H1 (cell line): ENCODE data around the gene MPP4. TPM values are rescaled to one million over a fixed set of nuclear protein-coding genes. Genes with fewer than 3 reads are reported as not detected.

ENCODE experiments used
- CTCF ChIA-PET: fragments of 300-600 bp; sonication (Branson Sonifier 250); formaldehyde crosslinking; loops from one replicate; lab custom pipeline; 2021; ENCODE audit not compliant: partially characterized antibody; lab: Charles Lee
- POLR2A ChIA-PET: fragments of 300-600 bp; sonication (Branson Sonifier 250); formaldehyde crosslinking; loops from one replicate; lab custom pipeline; 2021; ENCODE audit warnings: inconsistent platforms; ENCODE audit not compliant: partially characterized antibody; lab: Charles Lee
- DNase-seq, 2 experiments: peaks; one replicate each; pipeline versions ENCODE4 v3.0.0 to v3.0.0-alpha.2; 2010 to 2022; ENCODE audit warnings: low spot score in 2 of 2, low read depth in 1 of 2, mixed read lengths in 1 of 2
- FAIRE-seq: peaks from 2 replicates; lab custom pipeline; 2011; peaks lifted over from hg19 to GRCh38; lab: Jason Lieb, UNC
- H2AFZ ChIP-seq: 2 replicates; pipeline ENCODE4 v1.8.1; 2012; ENCODE audit warnings: low read length, inconsistent platforms
- H2AK5ac ChIP-seq: 2 replicates; pipeline ENCODE4 v1.6.1; 2013; ENCODE audit warnings: low read depth, low read length
- H2BK120ac ChIP-seq: replicated peaks from 2 replicates; pipeline ENCODE3; 2013; ENCODE audit warnings: low read depth, low read length, inconsistent platforms
- H2BK12ac ChIP-seq: 2 replicates; pipeline ENCODE4 v1.6.1; 2013; ENCODE audit warnings: low read depth, low read length
- H2BK15ac ChIP-seq: 2 replicates; pipeline ENCODE4 v1.6.1; 2013; ENCODE audit warnings: low read length
- H2BK20ac ChIP-seq: 2 replicates; pipeline ENCODE4 v1.6.1; 2013; ENCODE audit warnings: low read length
- H2BK5ac ChIP-seq: 2 replicates; pipeline ENCODE4 v1.6.1; 2013; ENCODE audit warnings: low read depth, low read length
- H3K14ac ChIP-seq: 2 replicates; pipeline ENCODE4 v1.6.1; 2013; ENCODE audit warnings: inconsistent platforms; ENCODE audit not compliant: insufficient read length
- H3K18ac ChIP-seq: 2 replicates; pipeline ENCODE4 v1.6.1; 2013; ENCODE audit warnings: low read length; ENCODE audit errors: extremely low read depth
- H3K23ac ChIP-seq: 2 replicates; pipeline ENCODE4 v1.6.1; 2013; ENCODE audit warnings: inconsistent platforms; ENCODE audit not compliant: insufficient read length
- H3K23me2 ChIP-seq: 2 replicates; pipeline ENCODE4 v1.6.1; 2013; ENCODE audit warnings: low read depth, low read length
- H3K27ac ChIP-seq: 2 replicates; pipeline ENCODE4 v1.6.1; 2011; ENCODE audit warnings: low read depth, low read length, inconsistent platforms
- H3K27me3 ChIP-seq, 4 experiments: replicated peaks in 1 of 4; 1 replicate in 1 of 4; 2 replicates in 3 of 4; pipeline versions ENCODE4 v1.6.1 to v1.8.1; 2011 to 2013; ENCODE audit warnings: low read length in 3 of 4, mild to moderate bottlenecking in 3 of 4, inconsistent platforms in 2 of 4, mixed read lengths in 2 of 4, moderate library complexity in 1 of 4; ENCODE audit not compliant: control insufficient read depth in 3 of 4, insufficient read depth in 3 of 4; ENCODE audit errors: extremely low read depth in 1 of 4
- H3K36me3 ChIP-seq, 4 experiments: 2 replicates each; pipeline versions ENCODE4 v1.6.1 to v1.8.1; 2011 to 2013; ENCODE audit warnings: mild to moderate bottlenecking in 4 of 4, low read length in 3 of 4, moderate library complexity in 2 of 4, control low read depth in 1 of 4, inconsistent platforms in 1 of 4; ENCODE audit not compliant: insufficient read depth in 4 of 4, control insufficient read depth in 2 of 4
- H3K4ac ChIP-seq: replicated peaks from 2 replicates; pipeline ENCODE3; 2013; ENCODE audit warnings: low read length, low read depth, mixed read lengths, inconsistent platforms; ENCODE audit not compliant: insufficient read length
- H3K4me1 ChIP-seq, 4 experiments: replicated peaks in 1 of 4; 1 replicate in 1 of 4; 2 replicates in 3 of 4; pipeline versions ENCODE4 v1.6.1 to v1.8.1; 2011 to 2013; ENCODE audit warnings: low read length in 3 of 4, inconsistent platforms in 2 of 4, mixed read lengths in 1 of 4; ENCODE audit not compliant: insufficient read depth in 4 of 4, control insufficient read depth in 3 of 4
- H3K4me2 ChIP-seq, 2 experiments: 2 replicates each; pipeline versions ENCODE4 v1.6.1 to v1.8.1; 2011 to 2013; ENCODE audit warnings: low read depth in 2 of 2, low read length in 2 of 2, control low read depth in 1 of 2, inconsistent platforms in 1 of 2, mild to moderate bottlenecking in 1 of 2; ENCODE audit not compliant: insufficient read depth in 1 of 2
- H3K4me3 ChIP-seq, 4 experiments: fragments of 200-600, 300-600 bp in 1 of 4; sonication (generic), shearing (Covaris generic), sonication (Bioruptor Twin) in 1 of 4; 2 replicates each; pipeline versions ENCODE4 v1.5.1 to v1.8.1; 2011 to 2016; ENCODE audit warnings: low read length in 4 of 4, low read depth in 3 of 4, control low read depth in 2 of 4, inconsistent platforms in 2 of 4, mild to moderate bottlenecking in 2 of 4, mixed read lengths in 1 of 4, moderate library complexity in 1 of 4; ENCODE audit not compliant: insufficient read depth in 2 of 4; ENCODE audit errors: extremely low read depth in 1 of 4
- H3K56ac ChIP-seq: replicated peaks from 2 replicates; pipeline ENCODE3; 2013; ENCODE audit warnings: low read depth, mild to moderate bottlenecking, mixed read lengths, low read length, inconsistent platforms; ENCODE audit not compliant: insufficient read length
- H3K79me1 ChIP-seq: 2 replicates; pipeline ENCODE4 v1.6.1; 2013; ENCODE audit warnings: low read depth, low read length, control low read depth
- H3K79me2 ChIP-seq, 2 experiments: 2 replicates each; pipeline versions ENCODE4 v1.6.1 to v1.8.1; 2012 to 2013; ENCODE audit warnings: low read length in 2 of 2, mild to moderate bottlenecking in 2 of 2, inconsistent platforms in 1 of 2; ENCODE audit not compliant: insufficient read depth in 2 of 2, control insufficient read depth in 1 of 2
- H3K9ac ChIP-seq, 4 experiments: replicated peaks in 1 of 4; 1 replicate in 1 of 4; 2 replicates in 3 of 4; pipeline versions ENCODE4 v1.6.1 to v1.8.1; 2011 to 2013; ENCODE audit warnings: low read depth in 3 of 4, low read length in 3 of 4, control low read depth in 2 of 4, mild to moderate bottlenecking in 2 of 4, moderate library complexity in 2 of 4, inconsistent platforms in 1 of 4; ENCODE audit errors: extremely low read depth in 1 of 4
- H3K9me3 ChIP-seq, 2 experiments: 2 replicates each; pipeline versions ENCODE4 v1.6.1 to v1.8.1; 2012 to 2013; ENCODE audit warnings: mild to moderate bottlenecking in 2 of 2, moderate library complexity in 2 of 2, control low read depth in 1 of 2, inconsistent platforms in 1 of 2, low read depth in 1 of 2, low read length in 1 of 2, mixed read lengths in 1 of 2; ENCODE audit not compliant: insufficient read depth in 2 of 2
- H4K20me1 ChIP-seq, 2 experiments: replicated peaks in 1 of 2; 2 replicates each; pipeline versions ENCODE3 to v1.8.1; 2011 to 2013; ENCODE audit warnings: inconsistent platforms in 2 of 2, low read length in 2 of 2, mild to moderate bottlenecking in 1 of 2; ENCODE audit not compliant: insufficient read depth in 2 of 2, control insufficient read depth in 1 of 2
- H4K5ac ChIP-seq: 2 replicates; pipeline ENCODE4 v1.6.1; 2013; ENCODE audit warnings: low read length, low read depth, mixed read lengths, inconsistent platforms; ENCODE audit not compliant: insufficient read length
- H4K8ac ChIP-seq: 2 replicates; pipeline ENCODE4 v1.8.0; 2013; ENCODE audit warnings: mild to moderate bottlenecking, moderate library complexity, low read length, inconsistent platforms; ENCODE audit not compliant: insufficient read depth; ENCODE audit errors: extremely low read depth
- H4K91ac ChIP-seq: replicated peaks from 2 replicates; pipeline ENCODE3; 2013; ENCODE audit warnings: low read length, mixed read lengths, inconsistent platforms; ENCODE audit not compliant: insufficient read length
- SP1 ChIP-seq: IDR thresholded peaks from 2 replicates; pipeline ENCODE4 v1.6.1; 2011; ENCODE audit warnings: low read depth, low read length
- WGBS, 2 experiments: shearing (Covaris generic) in 1 of 2; methylation state at CpG; one replicate each; pipeline versions ENCODE4 v1.1.6 to v1.1.7; 2013 to 2015; ENCODE audit warnings: low lambda C conversion rate in 2 of 2, mixed read lengths in 2 of 2, inconsistent platforms in 1 of 2, low coverage in 1 of 2, missing lambda C conversion rate in 1 of 2; ENCODE audit not compliant: insufficient replicate concordance in 2 of 2, insufficient coverage in 1 of 2, insufficient read length in 1 of 2; ENCODE audit errors: extremely low coverage in 1 of 2, missing lambda C conversion rate in 1 of 2; 5-methylcytosine and 5-hydroxymethylcytosine counted together
- polyA plus RNA-seq, 7 experiments: library from polyadenylated mRNA; depleted of rRNA in 3 of 7; stranded (reverse) in 5 of 7; unstranded in 2 of 7; fragments of >200 nt in 5 of 7; fragments of 200-250 nt in 2 of 7; gene quantifications; 1 replicate in 5 of 7; 2 replicates in 1 of 7; 4 replicates in 1 of 7; pipeline versions ENCODE4 v1.2.1 to v1.2.3, GENCODE V29; 2011 to 2013; ENCODE audit warnings: missing spikeins in 2 of 7, mixed read lengths in 2 of 7
- total RNA-seq: library from RNA; stranded (reverse); fragmentation: NEBNext Ultra II Directional; extraction: Animal tissue kit (Norgen Biotek cat#: 25700); gene quantifications from 2 replicates; pipeline ENCODE4 v1.2.1, GENCODE V29; 2021

Gene MPP4
- total and polyA plus RNA-seq, 2 of the 8 experiments (the other 6 are each of a cell fraction or from before 2014, with no cell fraction given) = not detected

GRCh38 chr2:201674298-201674697 is 24.1 kb downstream of the MPP4 start:
- Histone ChIP-seq H2AFZ (no peak overlapping the region), H3K4me3 (no peak overlapping the region), H3K56ac (no peak overlapping the region), H2BK5ac (no peak overlapping the region), H3K27me3 (no peaks in the 10 kb centered on the region), H2BK12ac (no peak overlapping the region), H3K79me1 (no peaks in the 10 kb centered on the region), H3K23me2 (no peaks in the 10 kb centered on the region), H2BK15ac (no peak overlapping the region), H4K8ac (no peak overlapping the region), H3K14ac (no peak overlapping the region), H3K4me2 (no peak overlapping the region), H3K27ac (no peak overlapping the region), H3K4ac (no peak overlapping the region), H4K91ac (no peak overlapping the region), H3K9ac (no peak overlapping the region), H3K4me1 (peaks cover 0 to 6% (median 2%) of the 10 kb centered on the region in 4 experiments; a peak in 3 of 7 replicates), H2BK20ac (no peak overlapping the region), H3K23ac (no peak overlapping the region), H4K5ac (no peak overlapping the region), H3K36me3 (no peaks in the 10 kb centered on the region), H3K18ac (no peak overlapping the region), H4K20me1 (no peaks in the 10 kb centered on the region), H3K79me2 (no peaks in the 10 kb centered on the region), H2AK5ac (no peak overlapping the region), H2BK120ac (no peak overlapping the region), H3K9me3 (no peaks in the 10 kb centered on the region)
- POLR2A ChIA-PET = no interaction called here
- WGBS, 2 experiments = 89% methylated on average over 3 of the region's 3 CpGs; no CpG with 5 or more reads in 1 of the 2 experiments
- DNase-seq = no peak
- CTCF ChIA-PET = no interaction called here
- FAIRE-seq = no peak
- no peak for TF ChIP-seq SP1
